ENCODE results near the gene KDM8. TPM values are rescaled to one million over a fixed set of nuclear protein-coding genes. Genes with fewer than 3 reads are reported as not detected.

Gene KDM8
- total RNA-seq, 3 donors from 2014 or later (not counting 1 experiment from before 2014, with no cell fraction given), result 11.4 to 17.9 (median 17.8) TPM

DNA sequence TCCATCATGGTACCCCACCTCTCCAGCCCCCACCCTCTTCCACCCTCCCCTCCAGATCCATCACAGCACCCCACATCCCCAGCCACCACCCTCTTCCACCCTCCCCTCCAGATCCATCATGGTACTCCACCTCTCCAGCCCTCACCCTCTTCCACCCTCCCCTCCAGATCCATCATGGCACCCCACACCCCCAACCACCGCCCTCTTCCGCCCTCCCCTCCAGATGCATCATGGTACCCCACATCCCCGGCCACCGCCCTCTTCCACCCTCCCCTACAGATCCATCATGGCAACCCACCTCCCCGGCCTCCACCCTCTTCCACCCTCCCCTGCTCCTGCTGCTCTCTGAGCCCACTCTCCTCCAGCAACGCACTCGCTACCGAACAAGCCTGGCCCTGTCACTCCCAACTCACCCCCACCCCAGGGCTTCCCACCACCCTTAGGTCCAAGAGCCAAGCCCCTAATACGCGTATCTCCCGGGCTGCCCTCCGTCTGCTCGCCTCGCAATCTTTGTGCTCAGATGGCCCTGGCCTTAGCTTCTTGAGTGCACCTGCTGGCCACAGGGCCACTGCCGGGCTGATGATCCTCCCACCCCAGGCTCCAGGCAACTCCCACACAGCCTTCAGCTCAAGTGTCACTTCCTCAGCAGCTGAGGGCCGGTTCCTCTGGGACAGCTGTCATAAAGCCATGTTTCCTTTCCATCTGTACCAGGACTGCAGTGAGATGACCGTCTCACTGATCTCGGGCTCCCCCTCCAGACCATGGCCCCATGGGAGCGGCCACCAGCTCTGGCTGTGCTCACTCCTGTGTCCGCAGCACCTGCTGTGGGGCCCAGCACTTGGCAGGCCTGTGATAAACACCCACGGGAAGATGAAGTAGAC, 25.5 kb downstream of the KDM8 start:
- intact Hi-C loops (cut with micrococcal nuclease), result no loop called here
- no peaks in the 10 kb centered on the region for H3K27me3 ChIP-seq (ENCODE audit: control insufficient read depth, insufficient read depth, low read length)
- peaks cover 42 to 48% of the 10 kb centered on the region in 2 donors for H3K4me1 Mint-ChIP-seq
- H3K36me3 Mint-ChIP-seq, result no peaks in the 10 kb centered on the region
- peaks cover 85% of the 10 kb centered on the region for H3K4me1 ChIP-seq (ENCODE audit: control insufficient read depth, insufficient read depth, low read length)
- no peak overlapping the region for H3K4me3 ChIP-seq (ENCODE audit: low read length)
- peak overlapping the region in 1 of 2 donors; percentile 52 for H3K27ac Mint-ChIP-seq
- peaks cover 13% of the 10 kb centered on the region for H3K36me3 ChIP-seq (ENCODE audit: control insufficient read depth, insufficient read depth, low read length)
- H3K9me3 Mint-ChIP-seq, result no peaks in the 10 kb centered on the region
- H3K4me3 Mint-ChIP-seq, result no peak overlapping the region
- H3K27ac ChIP-seq (ENCODE audit: low read length), result no peak overlapping the region
- no peaks in the 10 kb centered on the region for H3K9me3 ChIP-seq (ENCODE audit: control insufficient read depth, insufficient read depth, low read length)
- TF ChIP-seq, protein P1, sequence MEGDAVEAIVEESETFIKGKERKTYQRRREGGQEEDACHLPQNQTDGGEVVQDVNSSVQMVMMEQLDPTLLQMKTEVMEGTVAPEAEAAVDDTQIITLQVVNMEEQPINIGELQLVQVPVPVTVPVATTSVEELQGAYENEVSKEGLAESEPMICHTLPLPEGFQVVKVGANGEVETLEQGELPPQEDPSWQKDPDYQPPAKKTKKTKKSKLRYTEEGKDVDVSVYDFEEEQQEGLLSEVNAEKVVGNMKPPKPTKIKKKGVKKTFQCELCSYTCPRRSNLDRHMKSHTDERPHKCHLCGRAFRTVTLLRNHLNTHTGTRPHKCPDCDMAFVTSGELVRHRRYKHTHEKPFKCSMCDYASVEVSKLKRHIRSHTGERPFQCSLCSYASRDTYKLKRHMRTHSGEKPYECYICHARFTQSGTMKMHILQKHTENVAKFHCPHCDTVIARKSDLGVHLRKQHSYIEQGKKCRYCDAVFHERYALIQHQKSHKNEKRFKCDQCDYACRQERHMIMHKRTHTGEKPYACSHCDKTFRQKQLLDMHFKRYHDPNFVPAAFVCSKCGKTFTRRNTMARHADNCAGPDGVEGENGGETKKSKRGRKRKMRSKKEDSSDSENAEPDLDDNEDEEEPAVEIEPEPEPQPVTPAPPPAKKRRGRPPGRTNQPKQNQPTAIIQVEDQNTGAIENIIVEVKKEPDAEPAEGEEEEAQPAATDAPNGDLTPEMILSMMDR (IDR thresholded peaks at IDR 0.05), result no peak
- H3K27me3 Mint-ChIP-seq (ENCODE audit: low read depth in 2 of 2), result no peaks in the 10 kb centered on the region
- 86% methylated on average over 21 of the region's 21 CpGs for WGBS (ENCODE audit: insufficient coverage)
- ATAC-seq, result no peak
- no peak for DNase-seq

DNA sequence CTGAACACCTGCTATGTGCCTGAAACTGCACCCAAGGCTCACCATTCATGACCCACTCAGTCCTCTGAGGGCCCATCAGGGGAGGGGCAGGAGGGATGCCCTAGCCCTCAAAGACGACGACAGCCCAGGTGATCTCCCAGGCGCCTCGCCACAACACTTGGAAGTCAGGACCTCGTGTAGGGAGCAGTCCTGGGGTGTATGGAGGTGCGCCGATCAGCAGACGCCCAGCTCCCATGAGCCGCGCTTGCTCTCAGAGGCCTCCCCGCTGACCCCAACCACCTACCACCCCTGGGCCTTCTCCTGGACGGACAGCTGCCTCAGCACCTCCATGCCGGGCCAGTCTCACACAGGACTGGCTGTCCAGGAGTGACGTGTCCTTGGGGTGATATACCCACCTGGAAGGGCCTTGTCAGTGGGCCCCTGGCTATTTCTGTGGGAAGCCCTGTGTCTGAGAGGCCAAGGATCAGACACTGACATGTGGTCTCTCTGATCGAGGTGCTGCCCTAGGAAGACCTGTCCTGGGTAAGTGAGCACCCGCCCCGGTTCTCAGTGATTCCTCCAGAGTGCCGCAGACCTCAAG, 26.7 kb downstream of the KDM8 start:
- intact Hi-C loops (cut with micrococcal nuclease), result no loop called here
- H3K27ac Mint-ChIP-seq, result peak overlapping the region; percentile 92 to 100
- DNase-seq, result no peak
- TF ChIP-seq, protein P1 (IDR thresholded peaks at IDR 0.05), result no peak
- H3K9me3 ChIP-seq (ENCODE audit: control insufficient read depth, insufficient read depth, low read length), result no peaks in the 10 kb centered on the region
- no peaks in the 10 kb centered on the region for H3K36me3 Mint-ChIP-seq
- H3K36me3 ChIP-seq (ENCODE audit: control insufficient read depth, insufficient read depth, low read length), result peaks cover 4% of the 10 kb centered on the region
- peaks cover 96% of the 10 kb centered on the region for H3K4me1 ChIP-seq (ENCODE audit: control insufficient read depth, insufficient read depth, low read length)
- peak overlapping the region; percentile 1 for H3K4me3 ChIP-seq (ENCODE audit: low read length)
- ATAC-seq, result no peak
- no peaks in the 10 kb centered on the region for H3K27me3 Mint-ChIP-seq (ENCODE audit: low read depth in 2 of 2)
- peak overlapping the region; percentile 61 for H3K27ac ChIP-seq (ENCODE audit: low read length)
- no peaks in the 10 kb centered on the region for H3K27me3 ChIP-seq (ENCODE audit: control insufficient read depth, insufficient read depth, low read length)
- 89% methylated on average over 18 of the region's 18 CpGs for WGBS (ENCODE audit: insufficient coverage)
- H3K9me3 Mint-ChIP-seq, result no peaks in the 10 kb centered on the region
- H3K4me1 Mint-ChIP-seq, result peaks cover 46 to 52% of the 10 kb centered on the region in 2 donors
- H3K4me3 Mint-ChIP-seq, result no peak overlapping the region

DNA sequence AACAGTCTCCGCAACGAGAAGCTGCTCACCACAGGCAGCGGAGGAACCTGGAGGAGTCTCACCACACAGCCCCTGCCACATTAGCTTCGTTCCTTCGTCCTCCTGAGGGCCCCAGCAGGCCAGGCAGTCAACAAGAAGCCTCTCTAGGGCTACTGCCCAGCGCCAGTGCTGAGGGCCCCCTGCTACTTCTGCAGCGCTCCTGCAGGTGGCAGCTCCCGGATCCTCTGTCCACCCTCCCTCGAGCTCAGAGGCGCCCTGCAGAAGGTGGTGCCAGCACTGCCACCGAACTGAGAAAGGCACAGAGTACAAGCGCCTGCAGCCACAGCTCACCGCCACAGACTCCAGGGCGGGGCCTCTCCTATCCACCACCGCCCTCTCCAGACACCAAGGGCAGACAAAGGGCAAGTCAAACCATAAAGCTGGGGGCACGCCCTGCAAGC, 27.3 kb downstream of the KDM8 start:
- peaks cover 3% of the 10 kb centered on the region for H3K36me3 ChIP-seq (ENCODE audit: control insufficient read depth, insufficient read depth, low read length)
- 12% methylated on average over 16 of the region's 16 CpGs for WGBS (ENCODE audit: insufficient coverage)
- H3K27ac ChIP-seq (ENCODE audit: low read length), result peak overlapping the region; percentile 61
- Mint-ChIP-seq H3K9me3 (no peaks in the 10 kb centered on the region), H3K4me1 (peaks cover 51 to 55% of the 10 kb centered on the region in 2 donors), H3K27me3 (ENCODE audit: low read depth in 2 of 2) (no peaks in the 10 kb centered on the region), H3K27ac (peak overlapping the region; percentile 92 to 100), H3K36me3 (no peaks in the 10 kb centered on the region), H3K4me3 (peak overlapping the region; percentile 83)
- intact Hi-C loops (cut with micrococcal nuclease), result no loop called here
- H3K9me3 ChIP-seq (ENCODE audit: control insufficient read depth, insufficient read depth, low read length), result no peaks in the 10 kb centered on the region
- TF ChIP-seq, protein P1 (IDR thresholded peaks at IDR 0.05), result peak; percentile 46
- H3K4me1 ChIP-seq (ENCODE audit: control insufficient read depth, insufficient read depth, low read length), result peaks cover 96% of the 10 kb centered on the region
- DNase-seq, result peak; percentile 49 to 87
- peak overlapping the region; percentile 1 for H3K4me3 ChIP-seq (ENCODE audit: low read length)
- ATAC-seq, result peak; percentile 51 to 67 (median 65)
- no peaks in the 10 kb centered on the region for H3K27me3 ChIP-seq (ENCODE audit: control insufficient read depth, insufficient read depth, low read length)
